Left kidney (tissue), 2 donors: ENCODE results near the gene NOS1AP. TPM values are rescaled to one million over a fixed set of nuclear protein-coding genes. Genes with fewer than 3 reads are reported as not detected.
A peak's percentile ranks its signal among the peaks of the same experiment; 100 is the strongest.
"Not testable (repeated sequence)": the region's sequence is repeated elsewhere in the genome, so short reads cannot be mapped to it uniquely, and the experiment has no call there.

Source experiments
- DNase-seq: peaks from one replicate; pipeline ENCODE4 v3.0.0-alpha.2; 2013
- polyA plus RNA-seq: library from polyadenylated mRNA; unstranded; fragments of 120-200 nt; gene quantifications from one replicate; pipeline ENCODE4 v1.2.1, GENCODE V29; 2013; ENCODE audit not compliant: insufficient read length

The NOS1AP gene
- polyA plus RNA-seq, 1 donor, result 10.7 TPM

- DNase-seq, result no peak
These were observed 267.3 kb downstream of the NOS1AP start for GRCh38 chr1:162336621-162337285.

DNA sequence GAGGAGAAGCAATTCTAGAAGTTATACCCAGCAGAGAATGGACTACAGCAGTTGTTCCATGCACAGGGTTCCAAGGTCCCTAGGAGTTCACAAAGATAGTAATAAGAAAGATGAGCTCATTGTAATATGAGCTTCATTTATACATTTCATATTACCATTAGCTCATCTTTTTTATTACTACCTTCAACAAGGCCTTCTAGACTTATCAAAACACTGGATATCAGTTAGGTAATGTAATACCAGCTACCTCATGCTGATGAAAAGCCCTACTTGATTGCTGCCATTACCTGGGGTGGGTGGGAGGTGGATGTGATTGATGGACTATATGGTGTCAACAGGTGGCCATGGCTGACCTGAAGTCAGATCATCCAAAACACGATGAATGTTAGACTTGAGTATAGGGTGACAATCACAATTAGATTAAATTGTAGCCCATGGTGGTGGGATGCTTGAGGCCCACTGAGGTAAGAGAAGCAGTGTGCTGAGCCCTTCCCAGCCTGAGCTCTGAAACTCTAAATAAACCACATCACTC is 273.0 kb downstream of the NOS1AP start:
- no peak for DNase-seq

DNA sequence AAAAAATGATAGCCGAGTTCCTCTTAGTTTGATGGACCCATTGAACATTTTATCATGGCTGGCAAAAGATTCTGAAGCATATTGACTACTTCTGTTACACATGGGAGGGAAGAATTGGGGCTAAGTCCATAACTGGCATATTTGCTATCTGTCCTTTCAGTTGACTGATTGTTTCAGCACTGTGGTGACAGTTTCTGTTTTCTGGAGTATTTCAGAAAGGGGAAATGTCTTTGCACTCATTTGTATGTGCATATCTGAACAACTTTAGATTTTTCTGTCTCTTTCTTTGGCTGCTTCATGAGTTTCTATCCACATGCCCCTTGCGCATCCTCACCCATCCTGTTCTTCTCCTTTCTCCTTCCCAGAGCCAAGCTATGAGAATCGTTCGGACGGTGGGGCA is 274.0 kb downstream of the NOS1AP start:
- DNase-seq, result no peak

DNA sequence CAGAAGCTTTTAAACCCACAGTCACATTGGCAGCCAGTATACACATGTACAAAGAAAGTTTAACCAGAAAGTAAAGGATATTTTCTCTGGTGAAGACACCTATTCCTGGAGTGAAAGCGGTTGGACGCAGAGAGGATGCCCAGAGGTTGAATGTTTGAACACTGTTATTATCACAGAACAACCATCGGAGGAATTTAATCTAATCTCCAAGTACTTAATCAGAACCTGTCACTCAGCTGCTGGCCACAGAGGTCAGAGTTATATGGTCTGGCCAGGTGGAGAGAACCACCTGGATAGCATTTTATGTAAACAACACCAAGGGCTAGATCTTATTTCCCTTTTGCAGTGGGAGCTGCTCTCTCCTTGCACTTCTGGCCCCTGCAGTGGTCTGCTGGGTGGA is 277.8 kb downstream of the NOS1AP start:
- DNase-seq, result no peak

DNA sequence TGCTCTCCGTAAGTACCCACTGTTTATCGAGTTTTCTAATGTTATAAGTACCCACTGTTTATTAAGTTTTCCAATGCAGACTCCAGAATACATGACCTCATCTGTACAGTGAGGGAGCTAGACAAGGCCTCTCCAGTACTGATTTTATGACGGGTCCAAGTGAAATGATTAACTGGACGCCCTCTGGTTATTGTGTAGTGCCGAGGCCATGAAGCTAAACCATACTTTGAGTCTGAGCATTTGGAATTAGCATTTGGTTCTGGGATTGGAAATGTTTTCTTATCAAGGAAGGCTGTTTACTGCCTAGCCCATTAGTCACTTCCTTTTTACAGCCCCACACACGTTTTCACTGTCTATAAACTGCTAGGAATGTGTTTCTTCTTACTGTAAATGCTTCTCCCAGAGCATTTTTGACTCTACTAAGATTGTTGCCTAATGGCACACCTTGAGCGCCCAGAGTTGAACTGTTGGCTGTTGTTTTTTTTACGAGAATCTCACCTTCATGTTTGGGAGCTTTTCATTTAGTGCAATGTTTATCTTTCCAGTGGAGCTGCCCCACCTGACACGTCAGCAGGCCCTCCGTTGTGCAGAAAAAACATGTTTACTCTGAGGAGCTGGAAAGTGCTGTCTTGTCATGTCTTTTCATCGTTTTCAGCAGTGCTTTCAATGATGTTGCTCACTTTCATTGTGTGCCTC is 280.3 kb downstream of the NOS1AP start:
- DNase-seq, result peak; percentile 49

DNA sequence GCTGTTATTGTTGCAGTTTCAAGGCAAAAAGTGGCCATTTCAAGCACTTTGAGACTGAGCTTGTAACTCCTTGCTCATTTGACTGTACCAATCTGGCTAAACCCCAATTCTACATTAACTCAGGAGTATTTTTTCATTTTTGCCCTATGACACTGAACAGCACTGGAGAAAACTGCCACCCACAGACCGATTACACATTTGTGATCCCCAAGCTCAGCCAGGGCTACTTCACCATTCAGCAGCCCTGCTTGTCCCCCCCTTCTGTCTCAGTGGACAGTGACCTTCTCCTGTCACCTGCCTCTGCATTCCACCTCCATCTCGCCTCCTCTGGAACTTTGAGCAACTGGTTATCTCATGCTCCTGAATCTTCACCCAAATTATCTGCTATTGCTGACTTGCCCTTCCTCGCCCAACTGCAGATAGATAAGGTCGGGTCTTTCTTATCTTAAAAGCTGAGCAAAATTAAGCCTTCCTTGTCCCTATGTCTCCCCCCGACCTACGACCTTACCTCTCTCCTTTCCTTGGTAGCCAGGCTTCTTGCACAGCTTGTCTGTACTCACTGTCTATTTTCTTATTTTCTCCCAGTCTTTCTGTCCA is 281.9 kb downstream of the NOS1AP start:
- no peak for DNase-seq

DNA sequence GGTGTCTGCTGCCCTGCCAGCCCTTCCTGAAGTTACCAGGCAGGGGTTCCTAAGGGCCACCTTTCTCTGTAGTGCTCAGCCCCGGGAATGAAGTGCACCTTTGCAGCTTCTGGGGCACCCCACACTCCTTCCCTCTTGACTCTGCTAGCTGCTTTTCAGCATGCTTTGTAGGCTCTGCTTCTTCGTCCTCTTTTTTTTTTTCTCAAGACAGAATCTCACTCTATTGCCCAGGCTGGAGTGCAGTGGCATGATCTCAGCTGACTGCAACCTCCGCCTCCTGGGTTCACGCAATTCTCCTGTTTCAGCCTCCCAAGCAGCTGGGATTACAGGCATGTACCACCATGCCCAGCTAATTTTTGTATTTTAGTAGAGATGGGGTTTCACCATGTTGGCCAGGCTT is 282.4 kb downstream of the NOS1AP start:
- DNase-seq, result not testable (repeated sequence)

- no peak for DNase-seq
These were observed 283.6 kb downstream of the NOS1AP start for GRCh38 chr1:162353078-162353477.

GRCh38 chr1:162353702-162354101 is 284.2 kb downstream of the NOS1AP start:
- DNase-seq, result no peak

- DNase-seq, result peak; percentile 13
These were observed 288.3 kb downstream of the NOS1AP start for GRCh38 chr1:162357681-162358266.

GRCh38 chr1:162358928-162359327 is 289.4 kb downstream of the NOS1AP start:
- DNase-seq, result no peak

DNA sequence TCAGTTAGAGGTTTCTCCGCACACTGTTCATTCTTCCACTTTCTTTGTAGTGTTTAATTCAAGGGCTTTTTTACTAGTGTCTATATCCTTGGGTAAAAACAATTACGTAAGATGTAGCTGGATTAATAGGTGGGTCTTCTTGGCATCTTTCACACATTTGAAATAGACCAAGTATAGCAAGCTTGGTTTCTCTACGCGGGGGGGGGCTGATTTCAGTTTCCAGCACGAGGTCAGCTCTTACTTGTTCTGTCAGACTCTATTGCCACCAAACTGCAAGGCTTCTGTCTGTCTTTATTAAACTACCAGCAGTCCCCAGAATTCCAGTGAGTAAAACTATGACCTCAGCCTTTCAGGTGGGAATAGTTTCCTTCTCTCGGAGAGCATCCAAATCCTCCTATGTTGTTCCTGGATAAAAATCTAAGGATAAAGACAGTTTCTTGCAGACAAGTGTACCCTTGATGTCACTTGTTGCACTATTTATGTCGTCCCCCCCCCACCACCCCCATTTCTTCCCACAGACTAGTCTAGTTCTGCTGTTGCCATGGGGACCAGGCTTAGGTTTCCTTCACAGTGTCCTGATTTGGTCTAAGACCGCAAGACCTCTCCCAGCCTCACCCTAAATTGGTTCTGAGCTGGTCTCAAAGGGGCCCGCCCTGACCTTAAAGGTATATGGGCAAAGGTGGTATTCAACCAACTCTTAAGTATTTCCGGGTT is 290.2 kb downstream of the NOS1AP start:
- DNase-seq, result no peak

DNA sequence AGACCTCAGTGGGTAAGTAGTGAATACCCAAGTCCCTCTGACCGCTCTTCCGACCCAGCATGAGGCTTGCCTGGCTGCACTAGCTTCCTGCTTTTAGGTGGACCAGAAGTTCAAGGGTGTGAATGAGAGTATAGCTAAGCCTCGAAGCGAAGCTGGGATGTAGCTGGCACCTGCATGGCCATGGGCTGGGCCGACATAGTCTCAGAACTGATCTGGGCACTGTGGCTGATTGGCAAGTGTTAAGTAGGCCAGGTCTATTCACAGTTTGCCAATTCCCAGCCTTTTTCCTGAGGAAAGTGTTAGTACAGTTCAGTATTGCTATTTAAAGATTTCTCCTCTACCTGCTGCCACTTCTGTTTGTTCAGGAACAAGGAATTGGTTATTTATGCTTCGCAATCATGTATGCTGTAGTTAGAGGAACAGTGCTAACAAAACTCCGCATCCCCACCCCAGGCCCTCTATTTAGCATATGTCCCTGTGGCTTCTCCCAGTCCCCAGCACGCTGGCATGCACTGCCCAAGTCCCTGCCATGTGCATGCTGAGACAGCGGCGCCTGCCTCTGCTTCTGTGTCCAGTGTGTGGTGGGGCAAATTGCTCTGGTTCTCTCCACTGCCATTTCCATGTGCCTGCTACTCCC is 290.9 kb downstream of the NOS1AP start:
- DNase-seq, result no peak

DNA sequence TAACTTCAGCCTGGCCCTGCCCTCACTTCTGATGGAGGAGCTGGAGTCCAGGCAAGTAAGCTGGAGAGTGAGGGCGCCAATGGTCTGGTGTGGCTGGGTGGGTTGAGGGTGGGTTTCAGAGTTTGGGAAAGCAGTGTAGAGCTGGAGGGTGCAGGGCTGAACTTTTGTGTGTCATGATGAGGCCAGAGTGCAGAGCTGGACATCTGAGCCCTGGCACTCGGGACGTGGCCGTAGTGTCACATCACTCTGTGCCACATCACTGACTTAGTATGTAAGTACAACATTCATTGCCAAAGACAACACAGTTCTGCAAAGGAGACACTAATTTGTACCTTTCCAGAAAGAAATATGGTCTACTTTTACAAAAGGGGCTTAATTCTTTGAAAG is 291.4 kb downstream of the NOS1AP start:
- no peak for DNase-seq

DNA sequence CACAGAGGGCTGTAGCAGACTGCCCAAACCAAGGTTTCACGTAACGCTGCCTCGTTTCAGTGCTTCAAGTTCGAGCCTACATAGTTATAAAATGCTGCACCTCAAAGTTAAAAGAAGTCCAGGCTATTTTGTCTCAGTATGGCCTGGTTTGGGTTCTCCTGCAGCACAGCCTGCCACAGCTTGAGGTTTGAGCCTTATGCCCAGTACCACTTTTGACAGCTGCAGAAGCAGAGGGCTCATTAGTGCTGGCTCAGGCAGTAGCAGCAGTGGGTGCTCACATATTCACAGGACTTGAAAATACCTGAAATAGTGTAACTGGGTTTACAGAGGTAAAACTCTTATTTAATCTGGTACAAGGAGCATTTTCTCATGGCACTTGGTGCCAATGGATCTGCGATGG is 291.9 kb downstream of the NOS1AP start:
- no peak for DNase-seq

- no peak for DNase-seq
These were observed 294.3 kb downstream of the NOS1AP start for GRCh38 chr1:162363823-162364222.

- DNase-seq, result no peak
These were observed 295.0 kb downstream of the NOS1AP start for GRCh38 chr1:162364498-162364897.

DNA sequence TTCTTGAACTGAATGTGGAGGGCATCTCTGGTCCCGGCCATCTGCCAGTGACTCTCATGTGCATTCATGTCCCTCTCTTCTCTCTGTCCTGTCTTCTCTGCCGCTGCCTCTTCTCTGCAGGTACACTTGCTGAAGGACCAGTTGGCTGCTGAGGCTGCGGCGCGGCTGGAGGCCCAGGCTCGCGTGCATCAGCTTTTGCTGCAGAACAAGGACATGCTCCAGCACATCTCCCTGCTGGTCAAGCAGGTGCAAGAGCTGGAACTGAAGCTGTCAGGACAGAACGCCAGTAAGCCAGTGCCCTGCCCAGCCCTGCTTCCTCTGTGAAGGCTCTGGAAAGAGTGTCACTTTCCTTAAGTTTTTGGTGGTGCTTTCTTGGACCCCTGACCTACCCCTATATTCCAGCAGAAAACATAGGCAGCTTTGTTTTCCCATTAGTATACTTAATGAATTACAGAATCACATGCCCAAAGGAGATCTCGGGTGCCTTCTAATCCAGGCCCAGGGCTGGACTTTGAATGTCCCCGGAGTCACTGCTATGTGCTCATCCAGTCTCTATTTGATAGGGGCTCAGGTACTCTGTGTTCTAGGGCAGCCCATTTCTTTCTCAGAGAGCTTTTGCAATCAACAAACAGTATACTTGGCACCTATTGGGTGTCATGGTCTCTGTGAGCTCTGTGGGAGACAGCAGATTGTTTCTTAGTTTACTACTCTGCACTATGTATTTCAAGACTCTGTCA is 296.0 kb downstream of the NOS1AP start:
- DNase-seq, result no peak

DNA sequence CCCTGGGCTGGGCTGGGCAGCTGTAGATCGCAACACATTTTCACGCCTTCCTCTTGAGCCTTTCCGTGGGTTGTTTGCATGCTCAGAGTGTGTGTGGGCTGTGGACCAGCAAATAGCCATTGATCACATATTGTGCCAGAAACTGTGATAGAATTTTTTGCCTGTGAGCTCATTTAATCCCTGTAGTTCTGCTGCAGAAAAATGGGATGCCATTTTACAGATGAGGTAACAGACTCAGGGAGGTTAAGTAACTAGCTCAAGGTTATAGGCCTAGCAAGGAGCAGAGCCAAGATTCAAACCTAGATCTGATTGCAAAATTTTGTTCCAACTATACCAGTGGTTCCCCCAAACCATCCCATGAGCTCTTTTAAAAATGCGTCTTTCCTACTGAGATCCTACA is 296.7 kb downstream of the NOS1AP start:
- DNase-seq, result no peak

GRCh38 chr1:162366671-162367070 is 297.2 kb downstream of the NOS1AP start:
- no peak for DNase-seq

DNA sequence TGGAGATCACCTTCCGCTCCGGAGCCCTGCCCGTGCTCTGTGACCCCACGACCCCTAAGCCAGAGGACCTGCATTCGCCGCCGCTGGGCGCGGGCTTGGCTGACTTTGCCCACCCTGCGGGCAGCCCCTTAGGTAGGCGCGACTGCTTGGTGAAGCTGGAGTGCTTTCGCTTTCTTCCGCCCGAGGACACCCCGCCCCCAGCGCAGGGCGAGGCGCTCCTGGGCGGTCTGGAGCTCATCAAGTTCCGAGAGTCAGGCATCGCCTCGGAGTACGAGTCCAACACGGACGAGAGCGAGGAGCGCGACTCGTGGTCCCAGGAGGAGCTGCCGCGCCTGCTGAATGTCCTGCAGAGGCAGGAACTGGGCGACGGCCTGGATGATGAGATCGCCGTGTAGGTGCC is 297.6 kb downstream of the NOS1AP start:
- DNase-seq, result no peak
